Keratinocyte (primary cell): ENCODE data around the gene ATG2B.

Experiments
- CTCF ChIP-seq, 3 experiments: IDR thresholded peaks in 1 of 3; conservative IDR thresholded peaks in 1 of 3; optimal IDR thresholded peaks in 1 of 3; 2 replicates in 2 of 3; 3 replicates in 1 of 3; pipeline versions ENCODE3 to v1.5.1; 2011; ENCODE audit warnings: low read length in 3 of 3, mild to moderate bottlenecking in 3 of 3, moderate library complexity in 2 of 3, control low read depth in 1 of 3, inconsistent platforms in 1 of 3; ENCODE audit not compliant: insufficient read depth in 2 of 3; ENCODE audit errors: extremely low read depth in 1 of 3
- EZH2 ChIP-seq: IDR thresholded peaks from one replicate; pipeline ENCODE4 v1.6.1; 2012; ENCODE audit warnings: inconsistent platforms, mild to moderate bottlenecking, low read length, moderate library complexity

- TF ChIP-seq CTCF (optimal IDR thresholded peaks at IDR 0.05 in 1 of 3, IDR thresholded peaks at IDR 0.05 in 1 of 3, conservative IDR thresholded peaks at IDR 0.05 in 1 of 3; ENCODE audit: extremely low read depth in 1 of 3, insufficient read depth in 2 of 3, low read length in 3 of 3) (no peak), EZH2 (no peak)
Observed at GRCh38 chr14:96264200-96264553, 99.0 kb downstream of the ATG2B start.
